Natural killer cell (primary cell): Measurements from ENCODE around the gene CTNNA3. TPM values are rescaled to one million over a fixed set of nuclear protein-coding genes. Genes with fewer than 3 reads are reported as not detected.

Source experiments
- ATAC-seq, 3 donors: fragments of 150-1000 bp in 2 of 3; fragments of 200-7000 bp in 1 of 3; cut with Tn5 transposase; 1 replicate in 1 of 3; 2 replicates in 2 of 3; pipeline ENCODE4 v1.10.0; 2021; ENCODE audit warnings: mild to moderate bottlenecking in 2 of 3, moderate library complexity in 2 of 3
- DNase-seq, 2 donors: peaks; one replicate each; pipeline versions ENCODE4 v3.0.0 to v3.0.0-alpha.2; 2013 to 2021; ENCODE audit warnings: mixed read lengths in 1 of 2
- H3K27ac ChIP-seq: one replicate; pipeline ENCODE4 v1.5.1; 2013; ENCODE audit warnings: mild to moderate bottlenecking, low read length
- H3K27me3 ChIP-seq: one replicate; pipeline ENCODE4 v1.6.1; 2013; ENCODE audit warnings: low read length; ENCODE audit not compliant: control insufficient read depth, insufficient read depth
- H3K36me3 ChIP-seq: one replicate; pipeline ENCODE4 v1.6.1; 2013; ENCODE audit warnings: low read length; ENCODE audit not compliant: control insufficient read depth, insufficient read depth
- H3K4me1 ChIP-seq: one replicate; pipeline ENCODE4 v1.6.1; 2013; ENCODE audit warnings: low read length; ENCODE audit not compliant: control insufficient read depth, insufficient read depth
- H3K4me3 ChIP-seq: one replicate; pipeline ENCODE4 v1.5.1; 2013; ENCODE audit warnings: low read length
- H3K9me3 ChIP-seq: one replicate; pipeline ENCODE4 v1.6.1; 2013; ENCODE audit warnings: low read length; ENCODE audit not compliant: control insufficient read depth, insufficient read depth
- H3K27ac Mint-ChIP-seq, 2 donors: one replicate each; pipeline ENCODE4 v1.8.0; 2022; ENCODE audit warnings: mild to moderate bottlenecking in 2 of 2, mixed read lengths in 2 of 2, moderate library complexity in 1 of 2
- H3K27me3 Mint-ChIP-seq, 2 donors: one replicate each; pipeline ENCODE4 v1.8.0; 2022; ENCODE audit warnings: low read depth in 2 of 2, mixed read lengths in 2 of 2
- H3K36me3 Mint-ChIP-seq: one replicate; pipeline ENCODE4 v1.8.0; 2022; ENCODE audit warnings: mixed read lengths
- H3K4me1 Mint-ChIP-seq, 2 donors: one replicate each; pipeline ENCODE4 v1.8.0; 2022; ENCODE audit warnings: mixed read lengths in 2 of 2
- H3K4me3 Mint-ChIP-seq: one replicate; pipeline ENCODE4 v1.8.0; 2022; ENCODE audit warnings: mild to moderate bottlenecking, moderate library complexity, mixed read lengths
- H3K9me3 Mint-ChIP-seq, 2 donors: one replicate each; pipeline ENCODE4 v1.8.0; 2022; ENCODE audit warnings: mixed read lengths in 2 of 2
- CTCF ChIP-seq: fragments of 200-600 bp; IDR thresholded peaks from one replicate; pipeline ENCODE4 v1.8.0; 2022; ENCODE audit warnings: antibody characterized with exemption
- WGBS: methylation state at CpG from one replicate; pipeline ENCODE4 v1.1.7; 2013; ENCODE audit warnings: missing lambda C conversion rate; ENCODE audit not compliant: insufficient coverage; 5-methylcytosine and 5-hydroxymethylcytosine counted together
- intact Hi-C: fragments of 100-400 bp; cut with micrococcal nuclease; formaldehyde crosslinking; loops from one replicate; pipeline ENCODE4 v1.14.2; 2022
- total RNA-seq, 4 donors: library from RNA; stranded (reverse); fragments of 120-200 nt in 1 of 4; gene quantifications; one replicate each; pipeline versions ENCODE4 v1.2.3 to v1.2.4, GENCODE V29; 2013 to 2022

Gene CTNNA3
- total RNA-seq, 3 donors from 2014 or later (not counting 1 experiment from before 2014, with no cell fraction given): not detected

- Histone ChIP-seq H3K9me3 (no peaks in the 10 kb centered on the region), H3K36me3 (no peaks in the 10 kb centered on the region), H3K4me3 (no peak overlapping the region), H3K27me3 (no peaks in the 10 kb centered on the region), H3K27ac (no peak overlapping the region), H3K4me1 (no peaks in the 10 kb centered on the region)
- Mint-ChIP-seq H3K36me3 (no peaks in the 10 kb centered on the region), H3K4me3 (no peak overlapping the region), H3K9me3 (peaks cover 15 to 28% of the 10 kb centered on the region in 2 donors), H3K27me3 (no peaks in the 10 kb centered on the region), H3K27ac (no peak overlapping the region), H3K4me1 (no peaks in the 10 kb centered on the region)
- 64% methylated on average over 1 of the region's 1 CpG for WGBS
- intact Hi-C loops: no loop called here
- ATAC-seq (no peak), DNase-seq (no peak)
- TF ChIP-seq CTCF: no peak
Observed at GRCh38 chr10:66996996-66997395, 699.0 kb downstream of the CTNNA3 start.

- Histone ChIP-seq H3K4me1 (no peaks in the 10 kb centered on the region), H3K9me3 (no peaks in the 10 kb centered on the region), H3K27ac (no peak overlapping the region), H3K4me3 (no peak overlapping the region), H3K27me3 (no peaks in the 10 kb centered on the region), H3K36me3 (no peaks in the 10 kb centered on the region)
- no peaks in the 10 kb centered on the region for H3K36me3 Mint-ChIP-seq
- no CpG with 5 or more reads among the region's 1 CpG for WGBS
- intact Hi-C loops: no loop called here
- no peak for TF ChIP-seq CTCF
- H3K4me3 Mint-ChIP-seq: no peak overlapping the region
- peaks cover 13 to 16% of the 10 kb centered on the region in 2 donors for H3K9me3 Mint-ChIP-seq
- H3K27me3 Mint-ChIP-seq: no peaks in the 10 kb centered on the region
- no peaks in the 10 kb centered on the region for H3K4me1 Mint-ChIP-seq
- DNase-seq (no peak), ATAC-seq (no peak)
- no peak overlapping the region for H3K27ac Mint-ChIP-seq
Observed at GRCh38 chr10:66990143-66990830, 705.7 kb downstream of the CTNNA3 start.

DNA sequence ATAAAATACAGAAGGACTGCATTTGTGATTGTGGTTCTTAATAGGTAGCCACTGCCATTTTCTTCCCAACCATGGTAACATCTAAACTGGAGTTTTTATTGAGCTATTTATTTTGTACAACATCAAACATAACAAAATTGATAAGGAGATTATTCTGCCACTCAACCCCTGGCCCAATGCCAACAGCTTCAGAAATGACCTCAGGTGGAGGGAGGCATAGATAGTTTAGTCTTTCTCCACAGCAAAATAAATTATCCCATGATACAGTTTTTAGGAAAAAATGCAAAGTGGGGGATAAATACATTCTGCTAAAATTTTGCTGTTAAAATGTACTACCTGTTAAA, 712.5 kb downstream of the CTNNA3 start:
- peaks cover 13 to 17% of the 10 kb centered on the region in 2 donors for H3K9me3 Mint-ChIP-seq
- Histone ChIP-seq H3K4me3 (no peak overlapping the region), H3K9me3 (no peaks in the 10 kb centered on the region), H3K4me1 (no peaks in the 10 kb centered on the region), H3K36me3 (no peaks in the 10 kb centered on the region), H3K27ac (no peak overlapping the region), H3K27me3 (no peaks in the 10 kb centered on the region)
- H3K36me3 Mint-ChIP-seq: peaks cover 5% of the 10 kb centered on the region
- ATAC-seq (no peak), DNase-seq (no peak)
- intact Hi-C loops: no loop called here
- TF ChIP-seq CTCF: no peak
- H3K4me1 Mint-ChIP-seq: no peaks in the 10 kb centered on the region
- H3K27me3 Mint-ChIP-seq: no peaks in the 10 kb centered on the region
- H3K27ac Mint-ChIP-seq: no peak overlapping the region
- no peak overlapping the region for H3K4me3 Mint-ChIP-seq
